AG04450 (cell line): ENCODE measurements around the gene S100A9. TPM values are rescaled to one million over a fixed set of nuclear protein-coding genes. Genes with fewer than 3 reads are reported as not detected.

ENCODE experiments used
- CTCF ChIA-PET: fragments of 300-600, 350-600 bp; formaldehyde crosslinking; extraction: SDS; loops from one replicate; lab custom pipeline; 2022; ENCODE audit warnings: antibody characterized with exemption, inconsistent platforms; lab: Charles Lee
- POLR2A ChIA-PET: fragments of 350-600 bp; formaldehyde crosslinking; extraction: SDS; loops from one replicate; lab custom pipeline; 2021; ENCODE audit warnings: antibody characterized with exemption, inconsistent platforms; lab: Yijun Ruan, JAX
- DNase-seq: peaks from one replicate; pipeline ENCODE4 v3.0.0-alpha.2; 2011; ENCODE audit warnings: low read depth, low spot score
- H3K27ac ChIP-seq: one replicate; pipeline ENCODE4 v1.5.1; 2012; ENCODE audit warnings: low read depth, low read length, control low read depth
- H3K27me3 ChIP-seq: one replicate; pipeline ENCODE4 v1.6.0; 2012; ENCODE audit warnings: low read length; ENCODE audit not compliant: control insufficient read depth, insufficient read depth
- H3K4me3 ChIP-seq: 2 replicates; pipeline ENCODE4 v1.5.1; 2011; ENCODE audit warnings: mild to moderate bottlenecking, low read depth, low read length, control low read depth
- H3K9me3 ChIP-seq: 2 replicates; pipeline ENCODE4 v1.5.1; 2012; ENCODE audit warnings: low read length; ENCODE audit not compliant: control insufficient read depth, insufficient read depth
- polyA plus RNA-seq: library from polyadenylated mRNA; depleted of rRNA; stranded (reverse); fragments of >200 nt; gene quantifications from 2 replicates; pipeline ENCODE4 v1.2.3, GENCODE V29; 2011
- TF ChIP-seq, protein P1 (sequence below): IDR thresholded peaks from 2 replicates; pipeline ENCODE4 v1.5.1; 2011; ENCODE audit warnings: low read depth, low read length, control low read depth, inconsistent platforms

Gene S100A9
- polyA plus RNA-seq, 1 experiment = not detected

DNA sequence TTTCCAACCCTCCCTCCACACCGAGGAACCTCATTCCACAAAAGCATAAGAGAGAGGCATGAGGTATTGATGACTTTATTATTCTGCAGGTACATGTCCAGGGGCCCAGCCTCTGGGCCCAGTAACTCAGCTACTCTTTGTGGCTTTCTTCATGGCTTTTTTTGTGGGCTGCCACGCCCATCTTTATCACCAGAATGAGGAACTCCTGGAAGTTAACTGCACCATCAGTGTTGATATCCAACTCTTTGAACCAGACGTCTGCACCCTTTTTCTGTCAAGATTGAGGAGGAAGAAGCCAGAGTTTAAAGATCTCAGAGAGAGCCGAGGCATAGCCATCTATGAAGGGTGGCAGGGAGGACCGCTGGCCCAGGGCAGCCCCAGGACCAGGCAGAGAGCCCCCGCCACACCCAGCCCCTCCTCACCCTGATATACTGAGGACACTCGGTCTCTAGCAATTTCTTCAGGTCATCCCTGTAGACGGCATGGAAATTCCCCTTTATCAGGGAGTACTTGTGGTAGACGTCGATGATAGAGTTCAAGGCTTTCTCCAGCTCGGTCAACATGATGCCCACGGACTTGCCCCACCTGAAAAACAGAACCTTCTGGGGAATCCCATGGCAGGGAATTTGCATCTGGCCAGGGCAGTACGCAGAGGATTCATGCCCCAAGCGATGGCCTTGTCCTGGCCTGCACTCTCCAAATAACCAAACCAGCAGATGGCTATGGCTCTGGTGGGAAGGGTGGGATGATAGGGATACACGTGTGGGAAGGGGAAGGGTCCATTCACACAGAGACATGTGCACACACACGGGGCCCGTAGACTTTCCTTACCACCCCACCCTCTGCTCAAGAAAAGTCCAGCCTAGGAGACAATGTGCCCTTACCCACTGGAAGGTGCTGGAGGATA, 32.6 kb downstream of the S100A9 start:
- H3K27me3 ChIP-seq = peaks cover 8% of the 10 kb centered on the region
- no peak for DNase-seq
- TF ChIP-seq, protein P1, sequence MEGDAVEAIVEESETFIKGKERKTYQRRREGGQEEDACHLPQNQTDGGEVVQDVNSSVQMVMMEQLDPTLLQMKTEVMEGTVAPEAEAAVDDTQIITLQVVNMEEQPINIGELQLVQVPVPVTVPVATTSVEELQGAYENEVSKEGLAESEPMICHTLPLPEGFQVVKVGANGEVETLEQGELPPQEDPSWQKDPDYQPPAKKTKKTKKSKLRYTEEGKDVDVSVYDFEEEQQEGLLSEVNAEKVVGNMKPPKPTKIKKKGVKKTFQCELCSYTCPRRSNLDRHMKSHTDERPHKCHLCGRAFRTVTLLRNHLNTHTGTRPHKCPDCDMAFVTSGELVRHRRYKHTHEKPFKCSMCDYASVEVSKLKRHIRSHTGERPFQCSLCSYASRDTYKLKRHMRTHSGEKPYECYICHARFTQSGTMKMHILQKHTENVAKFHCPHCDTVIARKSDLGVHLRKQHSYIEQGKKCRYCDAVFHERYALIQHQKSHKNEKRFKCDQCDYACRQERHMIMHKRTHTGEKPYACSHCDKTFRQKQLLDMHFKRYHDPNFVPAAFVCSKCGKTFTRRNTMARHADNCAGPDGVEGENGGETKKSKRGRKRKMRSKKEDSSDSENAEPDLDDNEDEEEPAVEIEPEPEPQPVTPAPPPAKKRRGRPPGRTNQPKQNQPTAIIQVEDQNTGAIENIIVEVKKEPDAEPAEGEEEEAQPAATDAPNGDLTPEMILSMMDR = no peak
- ChIA-PET CTCF (no interaction called here), POLR2A (no interaction called here)
- H3K27ac ChIP-seq = no peak overlapping the region
- H3K4me3 ChIP-seq = no peak overlapping the region
- H3K9me3 ChIP-seq = no peaks in the 10 kb centered on the region

DNA sequence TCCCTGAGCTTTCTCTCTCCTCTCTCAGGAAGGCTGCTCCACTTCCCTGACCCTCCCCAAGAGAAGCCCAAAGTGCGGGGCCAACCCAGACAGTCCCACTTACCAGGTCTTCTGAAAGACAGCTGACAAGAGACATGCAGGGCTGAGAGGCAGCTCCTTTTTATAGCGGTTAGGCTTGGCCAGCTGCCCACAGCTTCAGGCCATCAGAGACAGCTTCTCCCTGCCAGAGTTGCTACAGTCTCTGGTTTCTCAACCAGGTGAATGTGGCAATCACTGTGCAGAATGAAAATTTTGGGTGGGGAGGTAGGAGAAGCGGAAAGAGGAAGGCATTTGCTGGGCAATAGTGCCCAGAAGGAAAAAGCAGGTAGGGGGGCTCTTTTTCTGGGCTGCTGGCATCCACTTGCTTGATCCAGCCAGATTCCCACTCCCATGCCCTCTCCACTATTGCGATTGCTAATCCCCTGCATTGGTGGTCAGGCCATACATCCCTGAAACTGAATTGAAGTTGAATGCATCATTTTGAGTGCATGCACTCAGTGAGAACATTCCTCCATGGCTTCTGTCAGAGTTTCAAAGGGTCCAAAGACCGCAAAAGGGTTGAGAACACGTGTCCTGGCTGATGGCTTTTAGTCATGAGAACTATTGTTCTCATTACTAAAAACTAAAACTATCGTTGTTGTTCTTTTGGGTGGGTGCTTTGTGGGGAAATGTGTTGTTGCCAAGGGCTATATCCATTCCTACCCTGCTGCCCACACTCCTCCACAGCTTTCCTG, 33.5 kb downstream of the S100A9 start, which contains the start of gene S100A8:
TSS of gene S100A8 (minus strand) at position 136 of the 773 bp plus-strand sequence. CDS start 538 bp downstream, outside the sequence.
- Histone ChIP-seq H3K27ac (no peak within 1 kb of the TSS), H3K9me3 (no peaks in the 10 kb centered on the region), H3K4me3 (no peak within 1 kb of the TSS), H3K27me3 (peaks cover 8% of the 10 kb centered on the region)
- DNase-seq = no peak
- ChIA-PET POLR2A (no interaction called here), CTCF (no interaction called here)
- TF ChIP-seq, protein P1 = no peak

DNA sequence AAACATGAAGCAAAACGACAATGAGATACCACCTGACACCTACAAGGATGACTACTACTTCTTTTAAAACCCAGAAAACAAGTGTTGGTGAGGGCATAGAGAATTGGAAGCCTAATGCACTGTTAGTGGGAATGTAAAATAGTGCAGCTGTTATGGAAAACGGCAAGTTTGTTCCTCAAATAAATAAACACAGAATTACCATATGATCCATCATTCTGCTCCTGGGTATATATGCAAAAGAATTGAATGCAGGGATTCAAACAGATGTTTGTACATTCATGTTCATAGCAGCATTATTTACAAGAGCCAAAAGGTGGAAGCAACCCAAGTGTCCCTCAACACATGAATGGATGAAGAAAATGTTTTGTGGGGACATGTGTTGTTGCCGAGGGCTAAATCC, 34.6 kb downstream of the S100A9 start:
- CTCF ChIA-PET = no interaction called here
- TF ChIP-seq, protein P1 = no peak
- H3K4me3 ChIP-seq = no peak overlapping the region

DNA sequence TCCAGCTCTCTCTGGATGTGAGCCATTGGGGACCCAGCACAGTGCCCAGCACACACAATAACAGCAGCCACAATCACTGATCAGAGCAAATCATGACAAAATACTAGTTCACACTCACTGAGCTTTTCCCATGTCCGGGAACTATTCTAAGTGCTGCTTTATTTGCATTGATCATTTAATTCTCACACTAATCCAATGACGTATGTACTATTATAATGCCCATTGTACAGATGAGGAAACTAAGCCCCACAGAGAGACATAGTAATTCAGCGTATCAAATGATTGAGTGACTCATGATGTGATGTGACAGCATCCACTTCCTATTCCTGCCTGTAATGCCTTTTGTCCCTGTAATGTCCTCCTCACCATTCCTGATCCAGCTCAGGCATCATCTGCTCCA, 35.2 kb downstream of the S100A9 start:
- H3K4me3 ChIP-seq = no peak overlapping the region
- no peaks in the 10 kb centered on the region for H3K9me3 ChIP-seq
- no peak for DNase-seq
- H3K27me3 ChIP-seq = peaks cover 7% of the 10 kb centered on the region
- TF ChIP-seq, protein P1 = no peak
- CTCF ChIA-PET = no interaction called here
- H3K27ac ChIP-seq = no peak overlapping the region
- POLR2A ChIA-PET = no interaction called here

More for the DNA sequence above, 34.6 kb downstream of the S100A9 start:
- Histone ChIP-seq H3K27me3 (peaks cover 8% of the 10 kb centered on the region), H3K9me3 (no peaks in the 10 kb centered on the region), H3K27ac (no peak overlapping the region)
- no peak for DNase-seq
- POLR2A ChIA-PET = no interaction called here
